GM15510 (cell line): Measurements from ENCODE around the gene FOXF1.

Experiments used
- POLR2A ChIP-seq: IDR thresholded peaks from 3 replicates; pipeline ENCODE4 v1.6.1; 2011; ENCODE audit warnings: borderline replicate concordance; ENCODE audit not compliant: insufficient read length; ENCODE audit errors: extremely low read depth

The FOXF1 gene

DNA sequence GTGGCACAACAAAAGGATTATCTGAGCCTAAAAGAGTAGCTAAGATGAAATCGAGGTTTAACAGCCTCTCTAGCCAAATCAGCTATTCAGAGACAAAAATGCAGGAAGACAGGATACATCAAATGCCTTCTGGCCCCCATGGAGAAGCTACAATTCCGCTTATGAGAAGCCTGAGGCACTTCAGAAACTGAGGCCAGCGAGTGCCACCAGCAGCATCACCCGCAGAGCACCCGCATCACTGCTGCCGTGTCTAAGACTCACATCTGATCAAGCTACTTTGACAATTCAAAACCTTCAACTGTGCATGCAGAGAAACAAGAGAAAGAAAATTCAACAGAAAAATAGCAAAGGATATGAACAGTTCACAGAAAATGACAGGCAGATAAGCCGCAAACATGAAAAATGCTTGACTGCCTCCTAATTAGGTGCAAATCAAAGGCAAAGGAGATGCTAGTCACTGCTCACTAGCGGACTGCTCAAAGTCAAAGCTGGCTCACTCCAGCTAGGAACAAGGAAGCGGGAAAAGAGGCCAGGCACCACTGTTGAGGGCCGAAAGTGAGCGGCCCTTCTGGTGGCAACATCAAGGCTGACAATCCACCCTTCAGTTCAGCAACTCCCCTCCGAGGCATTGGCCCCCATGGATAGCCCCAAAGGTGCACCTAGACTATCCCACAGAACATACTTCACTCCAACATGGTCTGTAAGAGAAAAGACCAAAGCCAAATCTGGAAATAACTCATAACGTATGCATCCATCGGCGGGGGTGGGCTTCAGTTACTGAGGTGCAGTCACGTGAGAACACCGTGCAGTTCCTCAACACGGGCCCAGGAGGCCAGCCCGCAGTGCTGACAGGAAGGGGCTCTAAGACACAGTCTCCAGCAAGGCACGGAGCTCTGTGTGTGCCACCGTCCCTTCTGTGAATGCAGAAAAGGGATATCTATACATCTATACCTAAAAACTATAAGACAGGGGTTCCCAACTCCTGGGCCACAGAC lies 32.7 kb downstream of the FOXF1 start:
- TF ChIP-seq POLR2A, result no peak

DNA sequence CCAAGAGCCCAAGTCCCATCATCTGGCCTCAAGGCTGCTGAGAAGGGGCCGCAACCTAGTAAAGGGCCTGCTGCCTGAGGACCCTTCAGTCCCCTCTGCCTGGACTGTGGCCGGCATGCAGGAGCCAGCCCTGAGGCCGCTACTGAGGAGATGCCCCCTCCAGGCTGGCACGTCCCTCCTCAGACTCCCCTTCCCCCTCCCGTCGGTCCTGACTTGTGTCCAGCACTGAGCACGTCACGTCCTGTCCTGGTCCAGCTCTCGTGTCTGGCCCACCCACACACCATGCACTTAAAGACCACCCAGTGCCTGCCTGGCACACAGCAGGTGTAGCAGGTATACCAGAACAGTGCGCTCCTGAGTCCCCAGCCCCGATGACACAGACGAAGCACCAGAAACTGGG lies 35.2 kb downstream of the FOXF1 start:
- TF ChIP-seq POLR2A, result no peak

DNA sequence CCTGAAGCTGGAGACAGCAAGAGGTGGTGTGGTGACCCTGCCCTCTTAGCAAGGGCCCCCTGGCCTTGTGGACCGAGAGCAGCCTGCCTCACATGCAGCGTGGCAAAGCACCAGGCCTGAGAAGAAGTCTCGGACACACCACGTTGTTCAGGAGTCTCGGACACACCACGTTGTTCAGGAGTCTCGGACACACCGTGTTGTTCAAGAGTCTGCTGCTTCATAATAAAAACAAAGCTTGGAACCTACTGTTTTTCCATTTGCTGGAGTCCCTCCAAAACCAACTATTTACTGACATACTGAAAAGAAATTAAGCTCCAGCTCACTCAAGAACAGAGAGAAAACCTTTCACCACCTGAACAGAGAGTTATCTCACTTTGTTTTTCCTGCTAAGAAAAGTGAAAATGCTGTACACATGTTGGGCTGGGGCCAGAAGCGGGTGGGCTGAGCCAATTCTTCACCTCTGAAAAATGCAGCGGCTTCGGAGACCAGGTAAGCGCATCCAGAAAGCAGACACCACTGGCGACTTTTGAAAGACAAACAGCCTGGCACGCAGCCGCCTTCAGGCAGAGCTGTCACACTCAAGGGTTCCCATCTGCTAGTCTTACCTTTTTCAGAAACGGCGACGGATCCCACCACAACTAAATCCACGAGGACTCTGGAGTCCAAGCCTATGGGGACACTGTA lies 35.8 kb downstream of the FOXF1 start:
- no peak for TF ChIP-seq POLR2A

DNA sequence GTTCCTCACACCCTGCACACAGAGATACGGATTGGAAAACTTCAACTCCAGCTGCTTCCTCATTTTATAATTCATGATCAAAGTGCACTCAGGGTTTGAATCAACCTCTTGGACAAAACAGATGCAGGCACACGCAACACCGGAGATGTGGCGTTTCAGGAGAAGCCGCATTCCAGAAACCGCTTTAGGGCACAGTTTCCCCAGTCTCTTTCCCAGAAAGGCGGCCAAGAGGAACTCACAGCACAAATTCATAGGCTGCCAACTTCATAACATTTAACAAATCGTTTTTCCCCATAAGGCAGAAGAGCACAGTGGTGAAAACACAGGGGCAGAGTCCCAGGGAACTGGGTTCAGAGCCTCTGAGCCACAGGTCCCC lies 36.3 kb downstream of the FOXF1 start:
- no peak for TF ChIP-seq POLR2A

DNA sequence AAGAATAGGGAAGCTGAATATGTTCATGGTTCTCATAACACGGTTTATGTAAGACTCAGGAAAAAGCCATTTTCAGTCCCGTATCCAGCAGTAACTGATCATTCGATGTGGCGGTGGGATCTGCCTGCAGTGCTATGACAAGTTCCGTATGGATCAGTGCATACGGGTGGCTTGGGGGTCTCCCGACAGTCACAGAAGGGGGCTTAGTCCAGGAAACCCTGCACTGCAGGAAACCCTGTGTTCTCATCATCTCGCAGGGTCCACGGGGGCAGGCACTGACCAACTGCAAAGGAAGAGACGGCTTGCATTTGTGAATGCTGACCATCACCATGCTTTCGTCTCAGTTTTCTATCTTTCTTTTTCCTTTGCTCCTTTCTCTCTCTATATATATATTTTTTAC lies 37.0 kb downstream of the FOXF1 start:
- TF ChIP-seq POLR2A, result no peak

DNA sequence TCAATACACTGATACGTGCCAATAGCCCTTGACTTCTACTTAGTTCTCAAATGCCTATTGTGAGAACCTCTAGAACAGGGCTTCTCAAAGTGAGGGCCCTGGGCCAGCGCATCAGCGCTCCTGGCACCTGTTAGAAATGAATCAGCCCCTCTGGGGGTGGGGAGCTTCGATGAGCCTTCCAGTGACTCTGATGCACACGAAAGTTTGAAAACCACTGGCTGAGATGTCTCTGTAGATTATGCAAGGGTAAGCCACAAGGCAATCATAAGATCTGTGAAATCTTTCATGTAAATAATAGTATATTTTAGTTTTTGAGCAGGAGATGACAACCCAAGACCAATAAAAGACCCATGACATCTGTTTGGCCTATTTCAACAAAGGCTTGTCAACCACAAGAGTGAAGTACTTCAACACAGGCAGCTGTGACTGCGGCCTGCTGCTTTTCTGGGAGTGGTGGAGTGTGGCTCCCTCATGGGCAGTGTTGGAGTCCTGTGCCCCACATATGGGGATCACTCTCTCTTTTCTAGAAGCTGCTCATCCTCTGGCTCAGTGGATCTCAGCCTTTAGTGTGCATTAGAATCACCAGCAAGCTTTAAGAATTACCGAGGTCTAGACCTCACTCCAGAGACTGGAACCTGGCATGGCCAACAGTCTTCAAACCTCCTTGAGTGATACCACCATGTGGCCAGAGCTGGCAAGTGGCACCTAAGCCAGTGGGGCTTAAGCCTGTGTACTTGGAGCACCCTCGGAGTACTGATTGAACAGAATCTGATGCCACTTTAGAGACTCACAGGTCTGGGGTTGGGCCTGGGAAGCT lies 39.0 kb downstream of the FOXF1 start:
- TF ChIP-seq POLR2A, result no peak

DNA sequence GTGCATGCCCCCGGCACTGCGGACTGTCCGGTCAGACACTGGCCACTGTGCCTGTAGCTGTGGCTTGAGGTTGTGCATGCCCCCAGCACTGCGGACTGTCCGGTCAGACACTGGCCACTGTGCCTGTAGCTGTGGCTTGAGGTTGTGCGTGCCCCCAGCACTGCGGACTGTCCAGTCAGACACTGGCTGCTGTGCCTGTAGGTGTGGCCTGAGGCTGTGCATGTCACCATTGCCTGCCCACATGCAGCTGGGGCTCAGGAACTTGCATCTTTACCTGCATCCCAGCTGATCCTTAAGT lies 39.5 kb downstream of the FOXF1 start:
- TF ChIP-seq POLR2A, result no peak

DNA sequence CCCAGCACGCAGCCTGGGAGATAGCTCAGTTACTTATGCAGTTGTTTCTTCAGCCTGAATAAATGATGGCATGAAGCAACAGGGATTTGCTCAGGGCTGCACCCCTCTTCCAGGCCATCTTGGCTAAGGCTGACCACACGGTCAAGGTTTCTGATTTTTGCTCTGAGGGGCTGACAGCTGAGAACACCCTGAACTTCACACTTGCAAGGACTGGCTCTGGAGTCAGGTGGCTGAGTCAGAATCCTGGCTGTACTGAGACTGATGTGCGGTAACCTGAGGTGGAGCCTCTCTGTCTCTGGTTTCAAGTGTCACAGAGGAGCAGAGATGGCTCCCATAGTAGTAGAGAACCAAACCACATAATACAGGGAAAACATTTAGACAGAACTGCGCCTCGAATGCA lies 40.0 kb downstream of the FOXF1 start:
- no peak for TF ChIP-seq POLR2A

DNA sequence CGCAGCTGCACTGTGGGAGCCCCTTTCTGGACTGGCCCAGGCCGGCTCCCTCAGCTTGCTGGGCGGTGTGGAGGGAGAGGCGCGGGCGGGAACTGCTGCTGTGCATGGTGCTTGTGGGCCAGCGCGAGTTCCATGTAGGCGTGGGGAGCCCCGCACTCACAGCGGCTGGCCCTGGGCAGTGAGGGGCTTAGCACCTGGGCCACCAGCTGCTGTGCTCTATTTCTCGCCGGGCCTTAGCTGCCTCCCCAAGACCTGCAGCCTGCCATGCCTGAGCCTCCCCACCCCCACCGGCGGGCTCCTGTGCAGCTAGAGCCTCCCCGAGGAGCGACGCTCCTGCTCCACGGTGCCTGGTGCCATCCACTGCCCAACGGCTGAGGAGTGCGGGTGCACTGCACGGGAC lies 43.0 kb downstream of the FOXF1 start:
- no peak for TF ChIP-seq POLR2A

DNA sequence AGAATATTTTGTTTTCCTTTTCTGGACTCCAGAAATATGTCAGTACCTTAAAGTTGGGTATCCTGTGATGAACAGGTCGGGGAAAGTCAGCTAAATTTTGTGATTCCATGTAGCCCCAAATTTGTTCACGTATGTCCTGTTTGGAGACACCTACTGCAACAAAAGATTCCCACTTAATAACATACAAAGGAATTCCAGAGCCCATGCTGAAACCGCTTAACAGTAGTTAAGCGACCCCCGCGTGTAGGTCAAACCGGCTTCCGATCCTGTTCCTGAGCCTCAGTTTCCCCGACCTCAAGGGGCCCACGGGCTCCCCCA lies 44.2 kb downstream of the FOXF1 start:
- no peak for TF ChIP-seq POLR2A

DNA sequence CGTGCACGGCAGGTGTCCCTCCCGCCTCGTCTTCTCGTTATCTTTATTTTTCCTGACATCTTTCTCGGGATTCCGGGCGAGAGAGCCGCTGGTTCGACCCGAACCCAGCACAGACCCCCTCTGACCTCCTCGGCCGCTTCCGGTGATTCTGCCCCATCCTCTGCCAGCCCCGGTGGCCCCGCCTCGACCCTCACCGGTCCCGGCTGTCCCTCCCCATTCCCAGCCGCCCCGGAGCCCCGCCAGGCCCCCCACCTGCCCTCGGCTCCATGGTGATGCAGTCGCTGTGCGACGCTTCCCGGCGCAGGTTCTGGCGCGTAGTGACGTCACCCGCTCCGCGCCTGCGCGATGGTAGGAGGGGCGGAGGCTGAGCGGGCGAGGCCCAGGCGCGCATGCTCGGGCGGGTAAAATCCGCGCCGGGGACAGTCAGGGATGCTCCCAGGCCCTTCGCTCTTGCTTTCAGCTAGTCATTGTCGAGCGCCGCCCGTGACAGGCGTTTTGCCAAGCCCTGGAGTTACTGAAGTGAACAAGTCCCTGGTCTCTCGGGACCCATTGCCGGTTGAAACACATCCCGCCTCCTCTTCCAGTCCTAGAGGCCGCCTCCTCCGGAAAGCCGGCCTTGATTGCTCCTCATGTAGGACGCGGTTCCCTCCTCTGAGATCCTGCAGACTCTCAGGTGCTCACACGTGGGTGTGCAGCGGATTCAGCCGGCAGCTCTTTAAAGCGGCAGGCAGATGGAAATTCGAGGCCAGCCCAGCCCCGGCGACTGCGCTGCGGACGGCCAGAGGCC lies 44.8 kb downstream of the FOXF1 start, which contains the start of gene MTHFSD:
MTHFSD (minus strand) TSS at position 319 of the 787 bp plus-strand sequence; CDS start at position 268, 51 bp downstream.
- peak; percentile 86 for TF ChIP-seq POLR2A

DNA sequence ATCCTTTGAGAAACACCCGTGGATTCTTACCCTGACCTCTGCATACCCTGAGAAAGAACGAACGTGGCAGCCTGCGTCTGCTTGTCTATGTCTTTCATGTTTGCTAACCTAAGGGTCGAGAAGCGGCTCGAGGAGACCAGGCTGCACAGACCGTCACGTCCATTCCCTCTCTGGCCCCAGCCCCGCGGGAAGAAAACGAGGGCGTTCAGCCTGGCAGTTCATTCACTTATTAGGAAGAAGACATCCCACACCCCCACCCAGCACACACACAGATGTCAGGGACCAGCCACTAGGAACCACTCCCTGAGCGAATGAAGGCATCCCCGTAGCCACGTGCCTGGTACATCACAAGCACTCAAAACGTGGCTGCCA lies 45.4 kb downstream of the FOXF1 start:
- no peak for TF ChIP-seq POLR2A

DNA sequence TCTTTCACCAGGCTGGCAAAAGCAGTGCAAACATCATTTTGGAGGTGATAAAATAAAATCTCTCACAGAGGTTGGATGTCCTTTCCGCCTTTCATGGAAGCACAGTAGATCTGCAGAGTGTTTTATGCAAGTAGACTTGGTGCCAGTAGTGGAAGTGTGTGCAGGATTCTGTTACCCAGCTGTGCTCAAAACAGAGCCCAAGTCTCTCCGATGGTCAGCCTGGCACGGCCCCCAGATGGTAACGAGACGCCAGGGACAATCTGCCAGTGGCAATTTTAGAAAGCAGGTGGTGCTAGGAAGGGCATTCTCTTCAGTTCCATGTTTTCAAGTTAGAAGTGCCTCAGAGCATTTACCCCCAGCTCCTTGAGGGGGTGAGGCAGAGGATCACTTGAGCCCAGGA lies 46.2 kb downstream of the FOXF1 start:
- no peak for TF ChIP-seq POLR2A

DNA sequence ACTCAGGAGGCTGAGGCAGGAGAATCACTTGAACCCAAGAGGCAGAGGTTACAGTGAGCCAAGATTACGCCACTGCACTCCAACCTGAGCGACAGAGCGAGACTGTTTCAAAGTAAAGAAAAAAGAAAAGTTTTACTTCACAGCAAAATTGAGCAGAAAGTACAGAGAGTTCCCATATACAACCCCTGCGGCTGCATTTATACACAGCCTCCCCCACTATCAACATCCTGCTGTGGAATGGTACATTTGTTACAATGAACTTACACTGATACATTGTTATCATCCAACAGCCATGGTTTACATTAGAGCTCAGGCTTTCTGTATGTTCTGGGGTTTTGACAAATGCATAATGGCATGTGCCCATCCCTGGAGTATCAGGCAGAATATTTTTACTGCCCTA lies 47.3 kb downstream of the FOXF1 start:
- no peak for TF ChIP-seq POLR2A
